Body of pancreas (tissue), 4 donors: ENCODE results near the gene KBTBD3. TPM values are rescaled to one million over a fixed set of nuclear protein-coding genes. Genes with fewer than 3 reads are reported as not detected.

Experiments used
- ATAC-seq: fragments of 150-250 bp; one replicate; pipeline ENCODE4 v1.9.1; 2016
- DNase-seq, 4 donors: peaks; one replicate each; pipeline ENCODE4 v3.0.0-alpha.2; 2019
- H3K27ac ChIP-seq, 4 donors: fragments of 200-600 bp; sonication (generic); 1 replicate in 3 of 4; 2 replicates in 1 of 4; pipeline versions ENCODE4 v1.5.1 to v1.6.1; 2016 to 2019; ENCODE audit warnings: mild to moderate bottlenecking in 1 of 4, mixed read lengths in 1 of 4, moderate library complexity in 1 of 4
- H3K27me3 ChIP-seq, 2 donors: fragments of 200-600 bp; sonication (generic); one replicate each; pipeline ENCODE4 v1.6.0; 2016; ENCODE audit warnings: mild to moderate bottlenecking in 1 of 2
- H3K36me3 ChIP-seq, 2 donors: fragments of 200-600 bp; sonication (generic); replicated peaks in 1 of 2; 2 replicates each; pipeline ENCODE4 v1.5.1; 2016; ENCODE audit warnings: low read depth in 2 of 2; ENCODE audit not compliant: insufficient read depth in 1 of 2
- H3K4me1 ChIP-seq: fragments of 200-600 bp; sonication (generic); one replicate; pipeline ENCODE4 v1.6.0; 2016
- H3K4me3 ChIP-seq, 2 donors: fragments of 200-600 bp; sonication (generic); 1 replicate in 1 of 2; 2 replicates in 1 of 2; pipeline ENCODE4 v1.5.1; 2016 to 2019
- H3K9me3 ChIP-seq, 3 donors: fragments of 200-600 bp; sonication (generic); 1 replicate in 2 of 3; 2 replicates in 1 of 3; pipeline ENCODE4 v1.5.1; 2016
- POLR2A ChIP-seq, 3 donors: fragments of 450-650 bp; IDR thresholded peaks; one replicate each; pipeline ENCODE4 v1.6.1; 2016; ENCODE audit warnings: antibody characterized with exemption in 3 of 3, mild to moderate bottlenecking in 2 of 3
- WGBS, 2 donors: methylation state at CpG; one replicate each; pipeline ENCODE4 v1.1.5; 2017; 5-methylcytosine and 5-hydroxymethylcytosine counted together
- intact Hi-C: fragments of 100-400 bp; cut with DNase I; formaldehyde crosslinking; loops from one replicate; pipeline ENCODE4 v1.15.1; 2023
- total RNA-seq, 2 donors: library from RNA; depleted of rRNA; stranded (reverse); fragments of >200 nt; gene quantifications; one replicate each; pipeline ENCODE4 v1.1.0, GENCODE V29; 2016
- TF ChIP-seq, protein P1 (sequence below), 7 experiments: fragments of 450-650 bp in 4 of 7; fragments of 200-600 bp in 3 of 7; sonication (generic) in 3 of 7; IDR thresholded peaks; one replicate each; pipeline ENCODE4 v1.5.1; 2016 to 2019; ENCODE audit warnings: antibody characterized with exemption in 7 of 7

Gene KBTBD3
- total RNA-seq, 2 donors from 2014 or later, result 2.0 to 5.7 TPM

DNA sequence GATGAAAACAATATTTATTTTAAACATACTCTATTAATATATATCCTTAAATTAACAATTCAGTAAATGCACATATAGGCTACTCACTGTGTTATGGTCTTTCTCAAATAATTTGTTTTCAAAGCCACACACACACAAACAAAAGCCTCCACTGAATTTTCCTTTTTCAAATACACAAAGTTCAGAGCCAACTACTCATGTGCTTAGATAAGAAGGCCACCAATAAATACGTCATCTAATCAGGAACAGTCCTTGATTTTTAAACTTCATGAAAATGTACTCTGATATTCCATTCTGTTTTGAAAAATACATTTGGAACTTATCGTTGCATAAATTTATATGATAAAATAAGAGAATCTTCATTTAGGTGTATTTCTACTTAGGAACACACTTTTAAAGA is 26.0 kb downstream of the KBTBD3 start:
- intact Hi-C loops, result no loop called here
- no peaks in the 10 kb centered on the region for H3K36me3 ChIP-seq
- no peak overlapping the region for H3K27ac ChIP-seq
- peaks cover 5% of the 10 kb centered on the region for H3K4me1 ChIP-seq
- TF ChIP-seq, protein P1, sequence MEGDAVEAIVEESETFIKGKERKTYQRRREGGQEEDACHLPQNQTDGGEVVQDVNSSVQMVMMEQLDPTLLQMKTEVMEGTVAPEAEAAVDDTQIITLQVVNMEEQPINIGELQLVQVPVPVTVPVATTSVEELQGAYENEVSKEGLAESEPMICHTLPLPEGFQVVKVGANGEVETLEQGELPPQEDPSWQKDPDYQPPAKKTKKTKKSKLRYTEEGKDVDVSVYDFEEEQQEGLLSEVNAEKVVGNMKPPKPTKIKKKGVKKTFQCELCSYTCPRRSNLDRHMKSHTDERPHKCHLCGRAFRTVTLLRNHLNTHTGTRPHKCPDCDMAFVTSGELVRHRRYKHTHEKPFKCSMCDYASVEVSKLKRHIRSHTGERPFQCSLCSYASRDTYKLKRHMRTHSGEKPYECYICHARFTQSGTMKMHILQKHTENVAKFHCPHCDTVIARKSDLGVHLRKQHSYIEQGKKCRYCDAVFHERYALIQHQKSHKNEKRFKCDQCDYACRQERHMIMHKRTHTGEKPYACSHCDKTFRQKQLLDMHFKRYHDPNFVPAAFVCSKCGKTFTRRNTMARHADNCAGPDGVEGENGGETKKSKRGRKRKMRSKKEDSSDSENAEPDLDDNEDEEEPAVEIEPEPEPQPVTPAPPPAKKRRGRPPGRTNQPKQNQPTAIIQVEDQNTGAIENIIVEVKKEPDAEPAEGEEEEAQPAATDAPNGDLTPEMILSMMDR (IDR thresholded peaks at IDR 0.05), result no peak
- no peak for TF ChIP-seq POLR2A (IDR thresholded peaks at IDR 0.05)
- no peaks in the 10 kb centered on the region for H3K27me3 ChIP-seq
- H3K9me3 ChIP-seq, result no peaks in the 10 kb centered on the region
- peak; percentile 47 for ATAC-seq
- DNase-seq, result no peak
- no peak overlapping the region for H3K4me3 ChIP-seq
- WGBS, 2 donors, result 24 to 30% methylated on average over 2 of the region's 2 CpGs

DNA sequence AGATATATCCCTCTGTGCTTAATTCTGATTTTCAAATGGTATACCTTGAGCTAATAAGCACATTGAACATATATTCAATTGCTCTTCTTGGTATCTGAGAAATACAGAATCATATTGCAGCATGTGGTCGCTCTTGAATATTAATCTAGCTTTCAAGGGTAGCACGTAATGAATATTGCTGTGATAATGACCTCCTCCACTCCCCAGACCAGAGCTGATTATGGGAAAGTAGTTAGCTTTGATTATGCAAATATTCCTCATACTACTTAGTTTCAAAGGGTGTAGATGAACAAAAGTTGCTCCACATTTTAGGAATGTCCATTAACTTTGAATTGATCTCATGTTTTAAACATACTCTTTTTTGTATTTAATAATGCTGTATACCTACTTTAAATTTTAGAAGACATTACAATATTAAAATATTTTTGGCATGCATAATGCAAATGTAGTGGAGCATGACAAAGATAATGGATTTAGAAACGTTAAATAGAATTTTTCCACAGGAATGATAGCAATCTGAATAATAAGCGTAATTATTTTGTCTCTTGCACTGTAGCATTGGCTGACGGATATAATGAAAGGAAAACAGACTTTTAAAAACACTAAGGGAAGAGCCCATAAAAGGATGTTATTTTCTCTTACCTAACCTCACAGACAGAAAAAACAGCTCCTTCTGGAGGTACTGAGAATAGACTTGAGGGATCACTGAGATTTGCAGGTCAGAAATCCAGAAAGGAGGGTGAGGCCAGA is 27.2 kb downstream of the KBTBD3 start:
- DNase-seq (no peak), ATAC-seq (no peak)
- H3K27me3 ChIP-seq, result no peaks in the 10 kb centered on the region
- H3K4me1 ChIP-seq, result peaks cover 5% of the 10 kb centered on the region
- WGBS, 2 donors, result 80 to 85% methylated on average over 5 of the region's 5 CpGs
- H3K9me3 ChIP-seq, result no peaks in the 10 kb centered on the region
- no peak overlapping the region for H3K4me3 ChIP-seq
- no peak overlapping the region for H3K27ac ChIP-seq
- TF ChIP-seq, protein P1 (IDR thresholded peaks at IDR 0.05), result no peak
- no peak for TF ChIP-seq POLR2A (IDR thresholded peaks at IDR 0.05)
- no peaks in the 10 kb centered on the region for H3K36me3 ChIP-seq
- intact Hi-C loops, result no loop called here

DNA sequence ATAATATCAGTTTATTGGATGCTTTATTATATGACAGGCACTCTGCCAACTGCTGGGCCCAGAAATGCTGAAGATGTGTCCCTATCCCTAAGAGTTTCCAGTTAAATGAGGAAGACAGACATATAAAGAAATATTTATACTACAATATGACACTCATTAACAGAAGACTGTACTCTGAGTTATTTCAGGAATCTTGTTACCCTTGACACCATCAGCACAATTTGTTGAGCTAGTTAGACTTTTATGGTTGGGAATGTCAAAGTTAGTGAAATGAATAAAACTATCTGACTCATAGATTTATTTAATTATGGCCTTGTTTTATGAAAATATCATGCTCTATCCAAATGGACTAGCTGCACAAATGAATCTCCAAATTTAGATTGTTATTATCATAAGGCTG is 29.5 kb downstream of the KBTBD3 start:
- TF ChIP-seq POLR2A (IDR thresholded peaks at IDR 0.05), result no peak
- TF ChIP-seq, protein P1 (IDR thresholded peaks at IDR 0.05), result no peak
- H3K36me3 ChIP-seq, result no peaks in the 10 kb centered on the region
- no peak overlapping the region for H3K27ac ChIP-seq
- H3K27me3 ChIP-seq, result no peaks in the 10 kb centered on the region
- H3K4me1 ChIP-seq, result peaks cover 5% of the 10 kb centered on the region
- H3K9me3 ChIP-seq, result no peaks in the 10 kb centered on the region
- no peak for DNase-seq
- no peak for ATAC-seq
- no peak overlapping the region for H3K4me3 ChIP-seq
- intact Hi-C loops, result no loop called here

DNA sequence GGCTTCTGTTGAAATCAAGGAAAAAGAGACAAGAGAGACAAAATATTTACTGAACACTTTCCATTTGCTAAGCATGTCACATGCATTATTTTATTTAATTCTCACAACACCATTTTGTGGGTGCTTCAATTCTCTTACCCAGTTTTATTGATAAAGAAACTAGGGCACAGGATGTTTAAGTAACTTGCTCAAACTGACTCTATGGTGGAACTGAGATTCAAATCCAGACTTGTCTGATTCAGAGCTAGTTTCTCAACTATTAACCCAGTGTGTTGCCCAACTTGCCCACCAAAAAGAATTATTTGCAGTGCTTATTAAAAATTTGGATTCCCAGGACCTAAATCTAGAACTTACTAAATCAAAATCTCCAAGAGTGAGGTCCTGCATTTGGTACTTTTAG is 33.6 kb downstream of the KBTBD3 start:
- Histone ChIP-seq H3K9me3 (no peaks in the 10 kb centered on the region), H3K4me3 (no peak overlapping the region), H3K4me1 (no peaks in the 10 kb centered on the region), H3K27ac (no peak overlapping the region), H3K36me3 (no peaks in the 10 kb centered on the region), H3K27me3 (no peaks in the 10 kb centered on the region)
- ATAC-seq (no peak), DNase-seq (no peak)
- no peak for TF ChIP-seq POLR2A (IDR thresholded peaks at IDR 0.05)
- TF ChIP-seq, protein P1 (IDR thresholded peaks at IDR 0.05), result no peak
- intact Hi-C loops, result no loop called here

DNA sequence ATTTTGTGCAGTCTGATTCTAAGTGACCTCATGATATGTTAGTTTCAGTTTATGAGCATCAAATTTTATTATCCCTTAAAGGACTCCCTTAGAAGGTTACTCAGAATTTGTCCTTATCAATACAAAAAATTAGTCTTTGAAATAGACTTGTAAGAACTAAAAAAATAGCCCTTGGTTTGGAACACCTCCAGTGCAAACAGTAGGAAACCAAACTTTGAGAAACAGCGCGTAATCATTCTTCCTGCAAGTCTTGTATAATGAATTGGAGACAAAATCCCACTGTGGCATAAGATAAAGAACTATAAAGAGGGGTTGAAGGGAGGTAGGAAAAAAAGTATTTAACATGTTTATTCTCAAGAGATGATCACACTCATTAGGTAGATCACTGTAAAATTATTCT is 44.3 kb downstream of the KBTBD3 start:
- no peaks in the 10 kb centered on the region for H3K9me3 ChIP-seq
- H3K36me3 ChIP-seq, result no peaks in the 10 kb centered on the region
- TF ChIP-seq, protein P1 (IDR thresholded peaks at IDR 0.05), result no peak
- TF ChIP-seq POLR2A (IDR thresholded peaks at IDR 0.05), result no peak
- no peak for ATAC-seq
- H3K4me1 ChIP-seq, result peaks cover 23% of the 10 kb centered on the region
- 23 to 35% methylated on average over 2 of the region's 2 CpGs for WGBS, 2 donors
- DNase-seq, result no peak
- no peak overlapping the region for H3K4me3 ChIP-seq
- no peaks in the 10 kb centered on the region for H3K27me3 ChIP-seq
- H3K27ac ChIP-seq, result no peak overlapping the region
- intact Hi-C loops, result no loop called here
